8988T (cell line): ENCODE data around the gene INF2.

Experiments
- DNase-seq: peaks from one replicate; pipeline ENCODE4 v3.0.0; 2011

The INF2 gene

DNA sequence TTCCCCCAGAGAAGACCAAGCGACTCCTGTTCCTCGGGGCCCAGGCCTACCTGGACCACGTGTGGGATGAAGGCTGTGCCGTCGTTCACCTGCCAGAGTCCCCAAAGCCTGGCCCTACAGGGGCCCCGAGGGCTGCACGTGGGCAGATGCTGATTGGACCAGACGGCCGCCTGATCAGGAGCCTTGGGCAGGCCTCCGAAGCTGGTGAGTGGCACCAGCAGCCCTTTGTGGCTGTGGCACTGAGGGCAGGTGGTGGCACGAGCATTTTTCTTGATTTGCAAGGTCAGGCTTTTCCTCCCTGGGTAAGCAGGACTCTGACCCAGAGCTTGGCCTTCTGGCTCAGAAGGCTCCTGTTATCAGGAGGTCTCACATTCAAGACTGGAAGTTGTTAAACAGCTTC lies 66.2 kb downstream of the INF2 start:
- no peak for DNase-seq

DNA sequence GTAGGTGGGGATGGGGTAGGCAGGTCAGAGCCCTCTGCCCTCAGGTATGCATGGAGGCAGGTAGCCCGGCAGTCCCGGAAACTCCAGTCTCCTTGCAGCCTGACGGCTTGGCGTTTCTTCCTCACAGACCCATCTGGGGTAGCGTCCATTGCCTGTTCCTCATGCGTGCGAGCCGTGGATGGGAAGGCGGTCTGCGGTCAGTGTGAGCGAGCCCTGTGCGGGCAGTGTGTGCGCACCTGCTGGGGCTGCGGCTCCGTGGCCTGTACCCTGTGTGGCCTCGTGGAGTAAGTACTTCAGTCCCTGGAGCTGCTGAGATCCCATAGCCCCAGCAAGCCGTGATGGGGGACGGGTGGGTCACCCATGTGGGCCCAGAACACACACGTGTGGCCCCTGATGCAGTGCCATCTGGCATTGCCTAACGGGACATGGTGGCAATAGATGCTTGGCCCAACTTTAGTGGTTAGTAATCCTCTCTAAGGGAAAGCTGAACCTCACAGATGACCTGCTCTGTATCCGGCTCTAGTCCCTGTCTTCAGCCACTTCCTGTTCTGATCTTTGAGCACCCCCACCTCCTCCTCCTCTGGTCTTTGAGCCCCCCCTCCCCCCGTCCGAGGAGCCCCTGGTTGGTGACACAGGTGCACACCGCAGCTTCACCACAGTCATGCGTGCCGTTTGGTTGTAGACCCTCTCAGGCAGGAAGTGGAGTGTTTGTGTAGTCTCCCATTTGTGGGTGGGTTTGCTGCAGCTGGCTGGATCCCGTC lies 67.2 kb downstream of the INF2 start:
- no peak for DNase-seq

DNA sequence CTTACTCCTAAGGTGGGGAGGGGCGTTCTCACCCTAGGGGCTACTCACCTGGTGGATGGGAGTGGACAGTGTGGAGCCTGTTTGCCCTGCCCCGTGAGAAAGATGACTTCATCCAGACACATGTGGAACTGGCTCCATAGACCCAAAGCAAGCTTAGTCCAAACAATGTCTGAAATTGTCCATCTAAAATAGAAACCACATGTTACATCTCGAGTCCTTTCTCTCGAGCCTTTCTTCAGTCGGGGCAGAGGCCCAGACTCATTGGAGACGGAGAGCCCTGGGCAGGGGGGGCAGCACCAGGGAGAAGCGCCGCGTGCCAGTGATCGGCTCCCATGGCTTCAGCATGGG lies 67.8 kb downstream of the INF2 start:
- no peak for DNase-seq

DNA sequence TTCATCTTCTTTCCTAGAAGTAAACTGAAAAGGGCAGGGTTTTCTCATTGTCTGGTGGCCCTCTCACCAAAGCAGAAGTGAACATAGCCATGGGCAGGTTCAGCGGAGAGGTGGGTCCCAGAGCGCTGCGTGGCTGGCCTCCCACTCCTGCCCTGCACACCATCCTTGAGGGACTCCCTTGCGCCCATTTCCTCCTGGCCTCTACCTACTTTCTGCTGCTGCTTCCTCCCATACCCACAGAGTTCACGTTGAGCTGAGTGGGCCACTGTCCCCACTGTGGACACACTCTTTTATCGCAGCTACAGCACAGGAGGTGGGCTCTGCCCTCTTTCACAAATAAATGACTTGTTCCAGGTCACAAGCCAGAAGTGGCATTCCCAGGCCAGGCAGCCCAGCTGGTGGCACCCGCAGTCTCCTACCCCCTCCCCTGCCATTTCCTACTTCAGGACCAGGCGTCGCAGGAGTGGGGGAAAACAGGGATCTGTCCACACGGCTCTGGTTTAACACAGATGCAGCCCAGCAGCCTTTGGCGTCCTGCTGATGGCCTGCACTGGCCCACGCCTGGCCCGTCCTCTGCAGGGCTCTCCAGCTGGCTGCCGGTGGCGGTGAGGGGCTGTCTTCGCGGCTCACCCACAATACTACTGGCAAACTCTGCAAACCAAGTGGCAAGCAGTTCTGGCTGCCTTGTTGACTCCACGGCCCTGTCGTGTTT lies 68.4 kb downstream of the INF2 start:
- DNase-seq: no peak

DNA sequence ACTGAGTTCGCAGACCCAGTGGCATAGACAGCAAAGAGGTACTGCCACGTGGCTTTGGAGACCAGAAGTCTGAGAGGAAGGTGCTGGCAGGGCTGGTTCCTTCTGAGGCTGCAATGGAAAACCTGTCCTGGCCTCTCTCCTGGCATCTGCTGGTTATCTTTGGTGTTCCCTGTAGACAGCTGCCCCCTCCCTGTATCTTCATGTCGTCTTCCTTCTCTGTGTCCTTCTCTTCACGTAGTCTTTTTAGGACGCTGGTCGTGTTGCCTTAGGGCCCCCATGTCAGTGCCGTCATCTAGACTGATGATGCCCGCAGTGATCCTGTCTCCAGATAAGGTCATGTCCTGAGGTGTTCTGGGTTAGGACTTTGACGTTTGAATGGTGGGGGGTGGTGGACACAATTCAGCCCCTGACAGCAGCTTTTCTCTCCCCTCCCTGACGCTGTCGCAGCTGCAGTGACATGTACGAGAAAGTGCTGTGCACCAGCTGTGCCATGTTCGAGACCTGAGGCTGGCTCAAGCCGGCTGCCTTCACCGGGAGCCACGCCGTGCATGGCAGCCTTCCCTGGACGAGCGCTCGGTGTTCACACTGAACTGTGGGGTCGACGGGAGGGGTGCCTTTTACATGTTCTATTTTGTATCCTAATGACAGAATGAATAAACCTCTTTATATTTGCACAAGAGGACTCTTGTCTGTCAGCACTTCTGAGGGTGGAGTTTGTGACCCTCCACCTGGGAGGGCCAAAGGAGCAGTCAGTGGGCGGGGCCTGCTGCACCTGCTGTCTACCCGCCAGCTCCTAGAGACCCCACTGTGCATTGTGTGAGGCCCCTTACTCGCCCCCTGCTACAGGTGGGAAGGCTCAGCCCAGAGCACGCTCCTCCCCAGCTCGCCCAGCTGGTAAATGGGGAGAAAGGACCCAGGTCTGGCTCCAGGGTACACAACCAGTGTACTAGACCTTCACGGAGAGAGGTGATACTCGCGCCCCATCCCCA lies 69.9 kb downstream of the INF2 start:
- DNase-seq: no peak

DNA sequence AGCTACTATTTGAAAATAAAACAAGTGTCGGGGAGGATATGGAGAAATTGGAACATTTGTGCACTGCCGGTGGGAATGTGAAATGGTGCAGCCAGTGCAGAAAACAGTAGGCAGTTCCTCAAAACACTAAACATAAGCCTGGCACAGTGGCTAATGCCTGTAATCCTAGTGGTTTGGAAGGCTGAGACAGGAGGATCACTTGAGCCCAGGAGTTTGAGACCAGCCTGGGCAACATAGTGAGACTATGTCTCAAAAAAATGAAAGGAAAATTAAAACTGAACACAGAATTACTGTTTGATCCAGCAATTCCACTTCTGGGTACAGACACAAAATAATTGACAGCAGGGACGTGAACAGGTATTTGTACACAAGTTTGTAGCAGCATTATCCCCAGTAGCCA lies 76.1 kb downstream of the INF2 start:
- no peak for DNase-seq

DNA sequence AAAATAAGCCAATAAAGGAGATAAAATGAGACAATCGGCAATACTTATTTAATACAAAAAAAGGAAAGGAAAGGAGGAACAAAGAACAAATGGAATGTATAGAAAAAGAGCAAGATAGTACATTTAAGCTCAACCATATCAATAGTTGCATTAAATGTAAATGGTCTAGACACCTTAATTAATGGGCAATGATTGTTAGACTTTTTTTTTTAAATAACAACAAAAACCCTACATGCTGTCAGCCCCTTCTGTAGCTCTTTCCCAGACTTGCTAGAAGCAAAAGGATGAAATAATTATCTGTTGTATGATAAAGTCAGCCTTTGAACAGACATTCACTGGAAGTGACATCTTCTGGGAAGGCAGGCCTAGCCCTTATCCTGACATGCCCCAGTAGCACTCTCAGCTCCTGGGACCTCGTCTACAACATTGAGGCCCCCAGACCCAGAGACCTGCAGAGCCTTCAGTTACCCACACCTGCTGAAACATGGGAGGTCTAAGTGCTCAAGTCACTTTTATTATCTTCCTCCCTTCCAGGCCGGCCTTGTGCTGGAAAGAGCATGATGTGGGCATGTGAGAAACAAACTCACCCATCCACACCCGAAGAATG lies 76.9 kb downstream of the INF2 start:
- DNase-seq: no peak

DNA sequence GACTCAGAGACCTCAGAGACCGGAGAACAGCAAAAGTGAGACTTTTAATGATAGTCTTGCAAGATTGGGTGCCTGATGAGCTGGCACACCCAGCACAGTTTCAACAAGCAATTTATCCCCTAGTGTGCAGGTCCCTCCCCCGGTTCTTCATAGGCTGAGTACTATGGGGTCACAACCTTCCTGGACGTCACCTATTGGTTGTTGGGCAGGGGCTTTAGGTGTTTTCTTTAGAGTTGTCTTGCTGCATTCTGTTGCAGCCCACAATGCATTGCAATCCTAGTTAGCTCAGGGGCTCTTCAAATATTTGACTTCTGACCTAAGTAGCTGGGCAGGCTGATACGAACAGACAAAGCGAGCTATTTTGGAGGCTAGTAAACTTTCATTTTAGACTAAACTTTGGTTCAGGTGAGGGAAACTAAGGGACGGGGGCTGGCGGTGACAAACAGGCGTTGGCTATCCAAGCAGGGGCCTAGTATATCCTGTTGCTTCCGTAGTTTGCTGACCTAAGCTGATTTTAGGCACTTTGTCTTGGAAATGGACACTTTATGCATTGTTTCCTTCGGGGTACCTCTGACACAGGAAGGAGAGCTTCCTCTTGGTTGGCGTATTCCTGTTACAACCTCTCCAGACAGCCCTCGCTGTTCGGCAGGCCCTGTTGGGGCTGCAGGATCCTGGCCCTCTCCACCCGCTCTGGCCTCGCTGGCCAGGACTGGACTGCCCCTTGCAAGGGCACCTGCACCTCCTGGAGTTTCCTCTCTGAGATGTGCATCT lies 77.6 kb downstream of the INF2 start:
- DNase-seq: no peak

DNA sequence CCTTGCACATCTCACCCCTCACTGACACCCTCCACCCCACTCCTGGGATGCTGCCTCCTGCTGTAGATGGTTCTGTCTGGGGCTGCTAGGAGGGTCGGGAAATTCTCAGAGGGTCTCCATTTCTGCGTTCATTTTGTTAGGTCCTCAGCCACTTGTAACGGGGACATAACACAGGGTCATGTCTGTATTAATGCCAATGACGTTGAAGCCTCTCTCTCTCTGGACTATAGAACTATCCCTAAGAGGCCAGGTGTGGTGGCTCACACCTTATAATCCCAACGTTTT lies 78.2 kb downstream of the INF2 start:
- DNase-seq: no peak

DNA sequence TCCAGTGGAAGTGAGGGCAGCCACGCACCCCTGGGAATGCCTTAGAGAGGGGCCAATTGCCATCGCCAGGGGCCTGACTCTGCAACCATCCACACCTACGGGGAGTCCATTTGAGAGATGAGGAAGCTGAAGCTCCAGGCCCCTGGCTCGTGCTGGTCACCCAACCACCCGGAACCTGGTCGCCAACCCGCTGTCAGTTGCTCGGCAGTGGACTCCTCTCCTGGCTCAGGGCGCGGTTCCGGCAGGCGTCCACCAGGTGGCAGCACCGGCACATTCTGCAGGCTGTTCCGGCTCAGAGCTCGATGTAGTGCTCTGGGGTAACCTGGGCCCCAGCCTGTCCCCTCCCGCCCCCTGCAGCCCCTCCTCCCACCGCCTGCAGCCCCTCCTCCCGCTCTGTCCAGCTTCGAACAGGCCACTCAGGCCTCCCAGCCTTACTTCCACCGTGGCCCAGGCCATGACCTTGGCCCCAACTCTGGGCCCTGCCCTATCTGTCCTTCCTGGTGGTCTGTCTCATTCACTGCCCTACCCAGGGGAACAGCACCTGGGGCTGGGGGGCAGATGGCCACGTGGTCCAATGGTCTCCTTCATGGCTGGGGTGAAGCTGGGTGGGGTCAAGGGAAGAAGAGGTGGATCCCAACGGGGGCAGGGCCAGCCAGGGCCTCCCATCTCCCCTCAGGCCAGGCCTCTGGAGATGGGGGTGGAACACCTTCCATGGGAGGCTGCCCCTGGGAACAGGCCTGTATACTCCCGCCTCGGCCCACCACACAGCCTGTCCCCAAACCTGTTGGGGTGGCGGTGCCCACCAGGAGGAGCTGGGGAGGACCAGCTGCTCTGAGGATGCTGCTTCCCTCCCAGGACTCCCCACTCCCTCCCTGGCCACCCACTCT lies 79.3 kb downstream of the INF2 start:
- peak; percentile 72 for DNase-seq

DNA sequence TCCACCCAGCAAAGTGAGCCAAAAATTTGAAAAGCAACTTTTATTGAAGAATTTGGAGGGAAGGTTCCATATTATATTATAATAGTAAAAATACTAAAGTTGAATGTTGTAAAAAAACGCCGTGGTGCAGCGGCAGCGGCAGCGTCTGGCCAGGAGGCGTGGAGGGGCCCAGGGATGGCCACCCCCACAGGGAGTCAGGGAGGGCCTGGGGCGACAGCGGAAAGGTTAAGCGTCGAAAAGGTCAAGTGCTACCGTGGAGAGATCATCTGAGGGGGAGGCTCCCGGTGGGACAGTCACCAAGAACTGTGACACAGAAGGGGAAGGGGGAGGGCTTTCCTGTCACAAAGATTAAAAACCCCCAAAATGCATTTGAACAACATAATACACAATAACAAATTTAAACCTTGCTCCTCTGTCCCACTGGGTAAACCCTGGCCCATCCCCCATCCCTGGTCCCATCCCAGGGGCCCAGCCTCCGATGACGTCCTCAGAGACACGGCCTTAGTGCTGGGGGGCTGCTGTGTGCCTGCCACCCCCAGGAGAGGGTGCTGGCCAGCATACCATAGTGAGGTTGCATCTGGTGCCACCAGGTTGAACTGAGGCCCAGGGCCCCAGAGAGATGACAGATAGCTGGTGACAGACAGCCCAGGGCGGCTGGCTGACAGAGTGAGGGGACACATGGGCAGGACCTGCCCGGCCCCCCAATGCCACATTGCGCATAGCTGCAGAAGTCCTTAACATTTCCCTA lies 80.1 kb downstream of the INF2 start:
- DNase-seq: no peak

DNA sequence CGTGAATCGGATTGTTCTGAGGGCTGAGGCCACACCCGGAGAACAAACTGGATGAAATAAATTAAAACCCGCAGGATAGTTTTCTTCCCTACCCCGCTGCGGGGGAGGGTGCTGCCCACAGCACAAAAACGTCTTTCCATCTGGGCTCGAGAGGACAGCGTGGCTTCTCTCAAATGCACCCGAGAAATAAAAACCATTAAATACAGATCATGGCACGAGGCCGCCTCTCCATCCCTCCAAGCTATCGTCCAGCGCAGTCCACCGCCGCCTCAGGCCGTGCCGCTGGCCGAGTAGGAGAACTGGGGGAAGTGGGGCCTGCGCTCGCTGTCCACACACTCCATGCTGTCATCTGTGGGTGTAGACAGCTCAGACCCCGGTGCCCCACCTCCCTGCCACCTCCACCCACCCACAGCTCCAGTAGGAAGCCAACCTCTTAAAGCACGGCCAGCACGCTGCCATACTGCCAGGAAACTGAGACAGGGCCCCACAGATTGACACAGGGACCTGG lies 80.7 kb downstream of the INF2 start:
- DNase-seq: no peak

DNA sequence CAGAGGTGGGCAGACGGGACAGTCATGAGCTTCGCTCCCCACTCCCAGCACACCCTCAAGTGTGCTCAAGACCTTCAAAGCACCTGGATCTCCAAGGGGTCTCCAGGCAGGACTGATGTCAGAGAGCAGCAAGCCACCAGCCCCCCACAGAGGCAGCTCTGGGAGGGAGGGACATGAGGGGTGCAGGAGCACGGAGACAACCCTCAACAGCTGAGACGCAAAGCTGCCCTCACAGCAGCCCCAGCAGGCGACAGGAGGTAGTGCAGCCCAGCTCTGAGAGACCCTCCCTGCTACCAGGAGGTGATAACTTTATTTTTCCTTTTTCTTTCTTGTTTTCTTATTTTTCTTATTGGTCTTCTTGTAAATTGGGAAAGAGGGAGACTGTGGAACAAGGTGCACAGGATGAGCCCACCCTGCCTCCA lies 81.4 kb downstream of the INF2 start:
- DNase-seq: no peak

DNA sequence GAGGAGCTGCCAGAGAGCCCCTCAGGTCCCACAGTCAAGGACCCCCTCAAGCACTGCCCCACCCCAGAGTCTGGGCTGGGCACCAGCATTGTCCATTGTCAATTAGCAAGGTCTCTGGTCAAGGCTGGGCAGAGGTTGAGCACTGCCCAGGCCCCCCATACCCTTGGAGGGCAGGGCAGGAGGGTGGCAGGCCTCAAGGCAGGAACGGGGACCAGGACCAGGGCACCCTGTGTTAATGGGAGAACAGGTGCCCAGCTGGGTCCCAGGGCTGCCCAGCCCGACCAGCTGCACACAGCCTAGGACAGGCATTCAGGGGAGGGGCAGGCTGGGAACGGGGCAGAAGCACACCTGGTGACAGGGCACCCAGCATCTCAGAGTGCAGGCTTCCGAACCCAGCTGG lies 82.0 kb downstream of the INF2 start:
- no peak for DNase-seq
